HepG2 (cell line): Measurements from ENCODE around the gene IDH3A. TPM values are rescaled to one million over a fixed set of nuclear protein-coding genes. Genes with fewer than 3 reads are reported as not detected.

ENCODE experiments used
- CBX1 ChIP-seq: IDR thresholded peaks from one replicate; pipeline ENCODE4 v1.6.1; 2016; ENCODE audit warnings: antibody characterized with exemption, low read depth
- CENPT ChIP-seq: sonication (generic); formaldehyde crosslinking; IDR thresholded peaks from 2 replicates; pipeline ENCODE4 v1.8.0; 2022; ENCODE audit warnings: low read depth, mild to moderate bottlenecking, moderate library complexity, missing genetic modification reagents
- ELF3 ChIP-seq: IDR thresholded peaks from 2 replicates; pipeline ENCODE4 v1.6.1; 2016; ENCODE audit warnings: missing genetic modification reagents, missing compliant biosample characterization
- KDM4B ChIP-seq: sonication (generic); formaldehyde crosslinking; IDR thresholded peaks from 2 replicates; pipeline ENCODE4 v1.4.0; 2020; ENCODE audit warnings: missing genetic modification reagents
- POLR2AphosphoS2 ChIP-seq: IDR thresholded peaks from 2 replicates; pipeline ENCODE4 v1.6.1; 2011; ENCODE audit warnings: low read depth, low read length, improper control_type of control experiment
- RFX5 ChIP-seq: IDR thresholded peaks from 2 replicates; pipeline ENCODE4 v1.6.1; 2011; ENCODE audit warnings: low read depth, low read length, improper control_type of control experiment
- TEAD2 ChIP-seq: sonication (generic); formaldehyde crosslinking; IDR thresholded peaks from 2 replicates; pipeline ENCODE4 v1.9.0; 2021; ENCODE audit warnings: missing genetic modification reagents
- THYN1 ChIP-seq: sonication (generic); formaldehyde crosslinking; IDR thresholded peaks from 2 replicates; pipeline ENCODE4 v1.8.1; 2023; ENCODE audit warnings: low read depth, mild to moderate bottlenecking, moderate library complexity, missing genetic modification reagents, borderline replicate concordance
- ZNF296 ChIP-seq: sonication (generic); formaldehyde crosslinking; conservative IDR thresholded peaks from 2 replicates; pipeline ENCODE4 v1.5.0; 2020; ENCODE audit warnings: mild to moderate bottlenecking, missing genetic modification reagents
- ZNF3 ChIP-seq: IDR thresholded peaks from 2 replicates; pipeline ENCODE4 v1.7.0; 2017; ENCODE audit warnings: inconsistent platforms
- ZNF468 ChIP-seq: sonication (generic); formaldehyde crosslinking; IDR thresholded peaks from 2 replicates; pipeline ENCODE4 v1.8.0; 2022; ENCODE audit warnings: mild to moderate bottlenecking, moderate library complexity, missing genetic modification reagents
- ZNF577 ChIP-seq: sonication (generic); formaldehyde crosslinking; IDR thresholded peaks from 2 replicates; pipeline ENCODE4 v1.4.0; 2020; ENCODE audit warnings: mild to moderate bottlenecking, low read depth, missing genetic modification reagents, borderline replicate concordance
- polyA plus RNA-seq, 8 experiments: library from polyadenylated mRNA; depleted of rRNA in 3 of 8; stranded (reverse) in 7 of 8; unstranded in 1 of 8; fragments of >200 nt; fragmentation: Illumina TruSeq in 4 of 8; extraction: Trizol in 4 of 8; gene quantifications; 2 replicates each; pipeline versions ENCODE4 v1.2.1 to v1.2.3, GENCODE V29; 2011 to 2016; ENCODE audit warnings: low read depth in 4 of 8, missing spikeins in 1 of 8, mixed read lengths in 1 of 8; ENCODE audit not compliant: insufficient read depth in 1 of 8
- total RNA-seq, 5 experiments: library from RNA; depleted of rRNA; stranded (reverse); fragments of >200 nt; fragmentation: Illumina TruSeq; extraction: Trizol; gene quantifications; 2 replicates each; pipeline ENCODE4 v1.2.3, GENCODE V29; 2016; ENCODE audit warnings: low read depth in 1 of 5
- TF ChIP-seq, protein P1 (sequence below): sonication (generic); formaldehyde crosslinking; conservative IDR thresholded peaks from 2 replicates; pipeline ENCODE4 v1.4.0; 2020; ENCODE audit warnings: missing genetic modification reagents
- TF ChIP-seq, protein P2 (sequence below): sonication (generic); formaldehyde crosslinking; IDR thresholded peaks from 2 replicates; pipeline ENCODE4 v1.5.1; 2020; ENCODE audit warnings: mild to moderate bottlenecking, missing genetic modification reagents, moderate library complexity
- TF ChIP-seq, protein P3 (sequence below): sonication (generic); formaldehyde crosslinking; IDR thresholded peaks from 2 replicates; pipeline ENCODE4 v1.4.0; 2020; ENCODE audit warnings: missing genetic modification reagents, borderline replicate concordance
- TF ChIP-seq, protein P4 (sequence below): sonication (generic); formaldehyde crosslinking; IDR thresholded peaks from 2 replicates; pipeline ENCODE4 v1.8.0; 2022; ENCODE audit warnings: low read depth, missing genetic modification reagents

Gene IDH3A
- total and polyA plus RNA-seq, 2 of the 13 experiments (the other 11 are each of a cell fraction or from before 2014, with no cell fraction given), result 40.7 to 50.7 TPM

- TF ChIP-seq ZNF577 (CRISPR knock-in tag), result no peak
- no peak for TF ChIP-seq TEAD2
- 0 out of 2 replicates have a peak, but pooled peaks have one; percentile 31 for TF ChIP-seq CENPT (CRISPR knock-in tag)
- TF ChIP-seq, protein P1, sequence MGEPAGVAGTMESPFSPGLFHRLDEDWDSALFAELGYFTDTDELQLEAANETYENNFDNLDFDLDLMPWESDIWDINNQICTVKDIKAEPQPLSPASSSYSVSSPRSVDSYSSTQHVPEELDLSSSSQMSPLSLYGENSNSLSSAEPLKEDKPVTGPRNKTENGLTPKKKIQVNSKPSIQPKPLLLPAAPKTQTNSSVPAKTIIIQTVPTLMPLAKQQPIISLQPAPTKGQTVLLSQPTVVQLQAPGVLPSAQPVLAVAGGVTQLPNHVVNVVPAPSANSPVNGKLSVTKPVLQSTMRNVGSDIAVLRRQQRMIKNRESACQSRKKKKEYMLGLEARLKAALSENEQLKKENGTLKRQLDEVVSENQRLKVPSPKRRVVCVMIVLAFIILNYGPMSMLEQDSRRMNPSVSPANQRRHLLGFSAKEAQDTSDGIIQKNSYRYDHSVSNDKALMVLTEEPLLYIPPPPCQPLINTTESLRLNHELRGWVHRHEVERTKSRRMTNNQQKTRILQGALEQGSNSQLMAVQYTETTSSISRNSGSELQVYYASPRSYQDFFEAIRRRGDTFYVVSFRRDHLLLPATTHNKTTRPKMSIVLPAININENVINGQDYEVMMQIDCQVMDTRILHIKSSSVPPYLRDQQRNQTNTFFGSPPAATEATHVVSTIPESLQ (CRISPR knock-in tag), result no peak
- TF ChIP-seq THYN1, result no peak
- no peak for TF ChIP-seq ZNF3 (CRISPR knock-in tag)
- TF ChIP-seq RFX5, result no peak
- TF ChIP-seq, protein P2, sequence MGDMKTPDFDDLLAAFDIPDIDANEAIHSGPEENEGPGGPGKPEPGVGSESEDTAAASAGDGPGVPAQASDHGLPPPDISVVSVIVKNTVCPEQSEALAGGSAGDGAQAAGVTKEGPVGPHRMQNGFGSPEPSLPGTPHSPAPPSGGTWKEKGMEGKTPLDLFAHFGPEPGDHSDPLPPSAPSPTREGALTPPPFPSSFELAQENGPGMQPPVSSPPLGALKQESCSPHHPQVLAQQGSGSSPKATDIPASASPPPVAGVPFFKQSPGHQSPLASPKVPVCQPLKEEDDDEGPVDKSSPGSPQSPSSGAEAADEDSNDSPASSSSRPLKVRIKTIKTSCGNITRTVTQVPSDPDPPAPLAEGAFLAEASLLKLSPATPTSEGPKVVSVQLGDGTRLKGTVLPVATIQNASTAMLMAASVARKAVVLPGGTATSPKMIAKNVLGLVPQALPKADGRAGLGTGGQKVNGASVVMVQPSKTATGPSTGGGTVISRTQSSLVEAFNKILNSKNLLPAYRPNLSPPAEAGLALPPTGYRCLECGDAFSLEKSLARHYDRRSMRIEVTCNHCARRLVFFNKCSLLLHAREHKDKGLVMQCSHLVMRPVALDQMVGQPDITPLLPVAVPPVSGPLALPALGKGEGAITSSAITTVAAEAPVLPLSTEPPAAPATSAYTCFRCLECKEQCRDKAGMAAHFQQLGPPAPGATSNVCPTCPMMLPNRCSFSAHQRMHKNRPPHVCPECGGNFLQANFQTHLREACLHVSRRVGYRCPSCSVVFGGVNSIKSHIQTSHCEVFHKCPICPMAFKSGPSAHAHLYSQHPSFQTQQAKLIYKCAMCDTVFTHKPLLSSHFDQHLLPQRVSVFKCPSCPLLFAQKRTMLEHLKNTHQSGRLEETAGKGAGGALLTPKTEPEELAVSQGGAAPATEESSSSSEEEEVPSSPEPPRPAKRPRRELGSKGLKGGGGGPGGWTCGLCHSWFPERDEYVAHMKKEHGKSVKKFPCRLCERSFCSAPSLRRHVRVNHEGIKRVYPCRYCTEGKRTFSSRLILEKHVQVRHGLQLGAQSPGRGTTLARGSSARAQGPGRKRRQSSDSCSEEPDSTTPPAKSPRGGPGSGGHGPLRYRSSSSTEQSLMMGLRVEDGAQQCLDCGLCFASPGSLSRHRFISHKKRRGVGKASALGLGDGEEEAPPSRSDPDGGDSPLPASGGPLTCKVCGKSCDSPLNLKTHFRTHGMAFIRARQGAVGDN (CRISPR knock-in tag), result peak; percentile 78
- TF ChIP-seq, protein P3, sequence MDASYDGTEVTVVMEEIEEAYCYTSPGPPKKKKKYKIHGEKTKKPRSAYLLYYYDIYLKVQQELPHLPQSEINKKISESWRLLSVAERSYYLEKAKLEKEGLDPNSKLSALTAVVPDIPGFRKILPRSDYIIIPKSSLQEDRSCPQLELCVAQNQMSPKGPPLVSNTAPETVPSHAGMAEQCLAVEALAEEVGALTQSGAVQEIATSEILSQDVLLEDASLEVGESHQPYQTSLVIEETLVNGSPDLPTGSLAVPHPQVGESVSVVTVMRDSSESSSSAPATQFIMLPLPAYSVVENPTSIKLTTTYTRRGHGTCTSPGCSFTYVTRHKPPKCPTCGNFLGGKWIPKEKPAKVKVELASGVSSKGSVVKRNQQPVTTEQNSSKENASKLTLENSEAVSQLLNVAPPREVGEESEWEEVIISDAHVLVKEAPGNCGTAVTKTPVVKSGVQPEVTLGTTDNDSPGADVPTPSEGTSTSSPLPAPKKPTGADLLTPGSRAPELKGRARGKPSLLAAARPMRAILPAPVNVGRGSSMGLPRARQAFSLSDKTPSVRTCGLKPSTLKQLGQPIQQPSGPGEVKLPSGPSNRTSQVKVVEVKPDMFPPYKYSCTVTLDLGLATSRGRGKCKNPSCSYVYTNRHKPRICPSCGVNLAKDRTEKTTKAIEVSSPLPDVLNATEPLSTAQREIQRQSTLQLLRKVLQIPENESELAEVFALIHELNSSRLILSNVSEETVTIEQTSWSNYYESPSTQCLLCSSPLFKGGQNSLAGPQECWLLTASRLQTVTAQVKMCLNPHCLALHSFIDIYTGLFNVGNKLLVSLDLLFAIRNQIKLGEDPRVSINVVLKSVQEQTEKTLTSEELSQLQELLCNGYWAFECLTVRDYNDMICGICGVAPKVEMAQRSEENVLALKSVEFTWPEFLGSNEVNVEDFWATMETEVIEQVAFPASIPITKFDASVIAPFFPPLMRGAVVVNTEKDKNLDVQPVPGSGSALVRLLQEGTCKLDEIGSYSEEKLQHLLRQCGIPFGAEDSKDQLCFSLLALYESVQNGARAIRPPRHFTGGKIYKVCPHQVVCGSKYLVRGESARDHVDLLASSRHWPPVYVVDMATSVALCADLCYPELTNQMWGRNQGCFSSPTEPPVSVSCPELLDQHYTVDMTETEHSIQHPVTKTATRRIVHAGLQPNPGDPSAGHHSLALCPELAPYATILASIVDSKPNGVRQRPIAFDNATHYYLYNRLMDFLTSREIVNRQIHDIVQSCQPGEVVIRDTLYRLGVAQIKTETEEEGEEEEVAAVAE, result 0 out of 2 replicates have a peak, but pooled peaks have one; percentile 32
- TF ChIP-seq POLR2AphosphoS2, result no peak
- TF ChIP-seq KDM4B (CRISPR knock-in tag), result no peak
- no peak for TF ChIP-seq ZNF468 (CRISPR knock-in tag)
- TF ChIP-seq ZNF296 (CRISPR knock-in tag), result no peak
- peak; percentile 41 for TF ChIP-seq CBX1
- TF ChIP-seq, protein P4, sequence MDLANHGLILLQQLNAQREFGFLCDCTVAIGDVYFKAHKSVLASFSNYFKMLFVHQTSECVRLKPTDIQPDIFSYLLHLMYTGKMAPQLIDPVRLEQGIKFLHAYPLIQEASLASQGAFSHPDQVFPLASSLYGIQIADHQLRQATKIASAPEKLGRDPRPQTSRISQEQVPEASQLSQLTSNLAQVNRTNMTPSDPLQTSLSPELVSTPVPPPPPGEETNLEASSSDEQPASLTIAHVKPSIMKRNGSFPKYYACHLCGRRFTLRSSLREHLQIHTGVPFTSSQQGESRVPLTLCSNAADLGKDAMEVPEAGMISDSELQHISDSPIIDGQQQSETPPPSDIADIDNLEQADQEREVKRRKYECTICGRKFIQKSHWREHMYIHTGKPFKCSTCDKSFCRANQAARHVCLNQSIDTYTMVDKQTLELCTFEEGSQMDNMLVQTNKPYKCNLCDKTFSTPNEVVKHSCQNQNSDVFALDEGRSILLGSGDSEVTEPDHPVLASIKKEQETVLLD, result no peak
- TF ChIP-seq ELF3 (CRISPR knock-in tag), result peak; percentile 91
These were observed at the start of gene IDH3A (continued) for GRCh38 chr15:78149068-78149804.
